Measurements from ENCODE around the gene DEFB108B.
"Not testable (repeated sequence)": the region's sequence is repeated elsewhere in the genome, so short reads cannot be mapped to it uniquely, and the experiment has no call there.

DNA sequence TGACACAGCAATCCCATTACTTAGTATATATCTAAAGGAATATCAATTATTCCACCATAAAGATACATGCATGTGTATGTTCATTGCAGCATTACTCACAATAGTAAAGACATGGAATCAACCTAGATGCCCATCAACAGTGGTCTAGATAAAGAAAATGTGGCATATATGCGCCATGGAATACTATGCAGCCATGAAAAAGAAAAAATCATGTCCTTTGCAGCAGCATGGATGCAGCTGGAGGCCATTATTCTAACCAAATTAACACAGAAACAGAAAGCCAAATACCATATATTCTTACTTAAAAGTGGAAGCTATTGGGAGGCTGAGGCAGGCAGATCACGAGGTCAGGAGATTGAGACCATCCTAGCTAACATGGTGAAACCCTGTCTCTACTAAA, 20.9 kb downstream of the DEFB108B start:
- TF ChIP-seq, protein P1, sequence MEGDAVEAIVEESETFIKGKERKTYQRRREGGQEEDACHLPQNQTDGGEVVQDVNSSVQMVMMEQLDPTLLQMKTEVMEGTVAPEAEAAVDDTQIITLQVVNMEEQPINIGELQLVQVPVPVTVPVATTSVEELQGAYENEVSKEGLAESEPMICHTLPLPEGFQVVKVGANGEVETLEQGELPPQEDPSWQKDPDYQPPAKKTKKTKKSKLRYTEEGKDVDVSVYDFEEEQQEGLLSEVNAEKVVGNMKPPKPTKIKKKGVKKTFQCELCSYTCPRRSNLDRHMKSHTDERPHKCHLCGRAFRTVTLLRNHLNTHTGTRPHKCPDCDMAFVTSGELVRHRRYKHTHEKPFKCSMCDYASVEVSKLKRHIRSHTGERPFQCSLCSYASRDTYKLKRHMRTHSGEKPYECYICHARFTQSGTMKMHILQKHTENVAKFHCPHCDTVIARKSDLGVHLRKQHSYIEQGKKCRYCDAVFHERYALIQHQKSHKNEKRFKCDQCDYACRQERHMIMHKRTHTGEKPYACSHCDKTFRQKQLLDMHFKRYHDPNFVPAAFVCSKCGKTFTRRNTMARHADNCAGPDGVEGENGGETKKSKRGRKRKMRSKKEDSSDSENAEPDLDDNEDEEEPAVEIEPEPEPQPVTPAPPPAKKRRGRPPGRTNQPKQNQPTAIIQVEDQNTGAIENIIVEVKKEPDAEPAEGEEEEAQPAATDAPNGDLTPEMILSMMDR (IDR thresholded peaks at IDR 0.05), result not testable (repeated sequence)
- TF ChIP-seq EP300, POLR2A (IDR thresholded peaks at IDR 0.05): not testable (repeated sequence)
